ENCODE results near the gene CDKL5.

Gene CDKL5

DNA sequence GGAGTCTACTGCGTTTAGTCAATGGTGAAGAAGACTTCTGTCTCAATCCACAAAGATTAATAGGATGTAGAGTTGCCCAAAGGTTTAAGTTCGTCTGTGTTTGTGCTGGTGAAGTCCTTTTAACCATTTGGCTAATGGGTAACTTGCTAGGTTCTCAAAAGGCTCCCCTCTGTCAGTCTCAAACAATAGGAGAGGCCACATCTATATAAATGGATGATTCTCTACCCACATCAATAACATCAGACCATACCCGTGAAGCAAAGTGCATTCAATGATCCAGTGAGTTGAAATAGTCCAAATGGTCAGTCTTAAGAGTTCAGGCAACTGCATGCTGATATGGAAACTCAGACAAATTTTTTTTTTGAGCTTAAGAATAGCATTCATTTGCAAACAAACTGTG, 218.4 kb downstream of the CDKL5 start:
- Histone ChIP-seq H3K79me2 (ENCODE audit: insufficient read depth, low read length) (no peaks in the 10 kb centered on the region), H3K27ac (ENCODE audit: low read length) (no peak overlapping the region), H4K20me1 (ENCODE audit: insufficient read depth, low read length) (no peaks in the 10 kb centered on the region), H3K9me3 (ENCODE audit: insufficient read depth, low read length, severe bottlenecking) (no peaks in the 10 kb centered on the region), H3K36me3 (ENCODE audit: insufficient read depth, low read length) (no peaks in the 10 kb centered on the region), H3K4me1 (ENCODE audit: insufficient read depth, low read length) (no peaks in the 10 kb centered on the region), H2AFZ (ENCODE audit: low read depth, low read length) (no peak overlapping the region), H3K4me2 (ENCODE audit: insufficient read depth, low read length) (no peak overlapping the region), H3K4me3 (ENCODE audit: low read depth in 1 of 2, low read length in 2 of 2) (no peak overlapping the region), H3K27me3 (ENCODE audit: insufficient read depth, low read length, poor library complexity) (no peaks in the 10 kb centered on the region), H3K9ac (ENCODE audit: low read depth, low read length) (no peak overlapping the region)
- ATAC-seq (ENCODE audit: insufficient read depth, low read depth) (no peak), DNase-seq (no peak)
- TF ChIP-seq, protein P1, sequence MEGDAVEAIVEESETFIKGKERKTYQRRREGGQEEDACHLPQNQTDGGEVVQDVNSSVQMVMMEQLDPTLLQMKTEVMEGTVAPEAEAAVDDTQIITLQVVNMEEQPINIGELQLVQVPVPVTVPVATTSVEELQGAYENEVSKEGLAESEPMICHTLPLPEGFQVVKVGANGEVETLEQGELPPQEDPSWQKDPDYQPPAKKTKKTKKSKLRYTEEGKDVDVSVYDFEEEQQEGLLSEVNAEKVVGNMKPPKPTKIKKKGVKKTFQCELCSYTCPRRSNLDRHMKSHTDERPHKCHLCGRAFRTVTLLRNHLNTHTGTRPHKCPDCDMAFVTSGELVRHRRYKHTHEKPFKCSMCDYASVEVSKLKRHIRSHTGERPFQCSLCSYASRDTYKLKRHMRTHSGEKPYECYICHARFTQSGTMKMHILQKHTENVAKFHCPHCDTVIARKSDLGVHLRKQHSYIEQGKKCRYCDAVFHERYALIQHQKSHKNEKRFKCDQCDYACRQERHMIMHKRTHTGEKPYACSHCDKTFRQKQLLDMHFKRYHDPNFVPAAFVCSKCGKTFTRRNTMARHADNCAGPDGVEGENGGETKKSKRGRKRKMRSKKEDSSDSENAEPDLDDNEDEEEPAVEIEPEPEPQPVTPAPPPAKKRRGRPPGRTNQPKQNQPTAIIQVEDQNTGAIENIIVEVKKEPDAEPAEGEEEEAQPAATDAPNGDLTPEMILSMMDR (IDR thresholded peaks at IDR 0.05; ENCODE audit: borderline replicate concordance, extremely low read depth, low read length, poor library complexity, severe bottlenecking): no peak

DNA sequence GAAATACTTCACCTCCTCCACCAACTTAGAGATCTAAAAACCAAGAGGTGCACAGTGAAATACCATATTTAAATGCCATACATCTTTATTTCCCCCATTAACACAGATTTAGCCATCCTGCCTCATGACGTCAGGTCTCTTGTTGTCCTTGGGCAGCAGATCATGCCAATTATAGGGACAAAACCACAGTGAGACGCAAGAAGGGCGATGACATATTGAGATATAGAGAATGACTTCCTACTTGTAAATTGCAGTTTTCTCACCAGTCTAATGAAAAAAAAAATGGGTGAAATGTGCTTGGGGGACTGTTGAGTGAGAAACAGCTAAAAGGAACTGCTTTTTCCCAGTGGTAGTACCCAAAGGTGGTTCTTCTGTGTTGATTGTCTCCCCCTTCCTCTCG, 222.2 kb downstream of the CDKL5 start:
- H3K9ac ChIP-seq (ENCODE audit: low read depth, low read length): no peak overlapping the region
- TF ChIP-seq, protein P1 (IDR thresholded peaks at IDR 0.05; ENCODE audit: borderline replicate concordance, extremely low read depth, low read length, poor library complexity, severe bottlenecking): no peak
- no peak for TF ChIP-seq EZH2 (IDR thresholded peaks at IDR 0.05; ENCODE audit: borderline replicate concordance, low read depth, low read length, severe bottlenecking)
- no peaks in the 10 kb centered on the region for H3K27me3 ChIP-seq (ENCODE audit: insufficient read depth, low read length, poor library complexity)
- H3K4me1 ChIP-seq (ENCODE audit: insufficient read depth, low read length): no peaks in the 10 kb centered on the region
- no peaks in the 10 kb centered on the region for H3K9me3 ChIP-seq (ENCODE audit: insufficient read depth, low read length, severe bottlenecking)
- ATAC-seq (ENCODE audit: insufficient read depth, low read depth) (no peak), DNase-seq (no peak)
- no peaks in the 10 kb centered on the region for H4K20me1 ChIP-seq (ENCODE audit: insufficient read depth, low read length)
- H3K4me3 ChIP-seq (ENCODE audit: low read depth in 1 of 2, low read length in 2 of 2): no peak overlapping the region
- H3K36me3 ChIP-seq (ENCODE audit: insufficient read depth, low read length): no peaks in the 10 kb centered on the region
- no peak overlapping the region for H2AFZ ChIP-seq (ENCODE audit: low read depth, low read length)
- no peak overlapping the region for H3K4me2 ChIP-seq (ENCODE audit: insufficient read depth, low read length)
- no peak overlapping the region for H3K27ac ChIP-seq (ENCODE audit: low read length)
- H3K79me2 ChIP-seq (ENCODE audit: insufficient read depth, low read length): no peaks in the 10 kb centered on the region

DNA sequence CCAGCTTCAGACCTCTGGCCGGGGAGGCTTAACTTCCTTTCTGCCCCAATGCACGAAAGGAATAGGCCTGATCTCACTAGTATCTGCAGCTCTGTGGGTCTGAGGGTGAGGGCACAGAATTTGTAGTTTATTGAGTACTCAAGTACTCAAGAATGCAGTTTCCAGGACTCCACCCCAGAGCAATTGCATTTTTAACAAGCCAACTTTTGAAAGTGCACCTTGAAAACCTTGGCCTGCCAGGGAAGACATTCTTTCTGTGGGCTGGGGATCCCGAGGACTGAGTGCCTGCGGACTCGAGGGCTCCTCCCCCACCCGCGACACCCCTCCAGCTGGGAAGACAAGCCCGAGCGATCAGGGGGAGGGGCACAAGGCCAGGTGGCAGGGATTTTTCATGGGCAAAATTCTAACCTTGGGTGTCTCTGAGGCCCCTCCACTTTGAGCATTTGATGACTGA, 224.1 kb downstream of the CDKL5 start:
- Histone ChIP-seq H3K27ac (ENCODE audit: low read length) (no peak overlapping the region), H3K4me3 (ENCODE audit: low read depth in 1 of 2, low read length in 2 of 2) (no peak overlapping the region)

More for the DNA sequence above, 224.1 kb downstream of the CDKL5 start:
- no peaks in the 10 kb centered on the region for H3K79me2 ChIP-seq (ENCODE audit: insufficient read depth, low read length)
- no peak overlapping the region for H3K4me2 ChIP-seq (ENCODE audit: insufficient read depth, low read length)
- no peaks in the 10 kb centered on the region for H3K9me3 ChIP-seq (ENCODE audit: insufficient read depth, low read length, severe bottlenecking)
- no peaks in the 10 kb centered on the region for H3K36me3 ChIP-seq (ENCODE audit: insufficient read depth, low read length)
- no peak overlapping the region for H2AFZ ChIP-seq (ENCODE audit: low read depth, low read length)
- no peaks in the 10 kb centered on the region for H3K27me3 ChIP-seq (ENCODE audit: insufficient read depth, low read length, poor library complexity)
- no peak overlapping the region for H3K9ac ChIP-seq (ENCODE audit: low read depth, low read length)
- ATAC-seq (ENCODE audit: insufficient read depth, low read depth) (no peak), DNase-seq (no peak)
- TF ChIP-seq, protein P1 (IDR thresholded peaks at IDR 0.05; ENCODE audit: borderline replicate concordance, extremely low read depth, low read length, poor library complexity, severe bottlenecking): no peak
- TF ChIP-seq EZH2 (IDR thresholded peaks at IDR 0.05; ENCODE audit: borderline replicate concordance, low read depth, low read length, severe bottlenecking): no peak
- no peaks in the 10 kb centered on the region for H3K4me1 ChIP-seq (ENCODE audit: insufficient read depth, low read length)
- H4K20me1 ChIP-seq (ENCODE audit: insufficient read depth, low read length): no peaks in the 10 kb centered on the region
